A673 (cell line): ENCODE results near the gene CDK17.

Experiments used
- CTCF ChIP-seq: fragments of 300-800, 200-600 bp; sonication (generic); conservative IDR thresholded peaks from 2 replicates; pipeline ENCODE4 v1.5.1; 2017; ENCODE audit warnings: low read depth, mild to moderate bottlenecking, antibody characterized with exemption, low read length, moderate library complexity, mixed read lengths
- EZH2 ChIP-seq: fragments of 200-600 bp; sonication (generic); IDR thresholded peaks from 2 replicates; pipeline ENCODE4 v1.6.1; 2017; ENCODE audit warnings: borderline replicate concordance, low read depth, mild to moderate bottlenecking, mixed read lengths, antibody characterized with exemption, low read length; ENCODE audit not compliant: poor library complexity, severe bottlenecking

GRCh38 chr12:96247563-96247962 lies 152.7 kb downstream of the CDK17 start:
- TF ChIP-seq CTCF (no peak), EZH2 (no peak)
